Neuronal stem cell (in vitro differentiated cells): Measurements from ENCODE around the gene ADCY2.

ENCODE experiments used
- DNase-seq: peaks from one replicate; pipeline ENCODE4 v3.0.0-alpha.2; 2013; ENCODE audit warnings: low spot score
- H2AFZ ChIP-seq: one replicate; pipeline ENCODE4 v1.6.1; 2013; ENCODE audit warnings: mild to moderate bottlenecking, low read length, inconsistent platforms
- H2AK5ac ChIP-seq: 2 replicates; pipeline ENCODE4 v1.6.1; 2013; ENCODE audit warnings: low read depth, mild to moderate bottlenecking, inconsistent platforms, low read length, moderate library complexity, mixed read lengths
- H2BK120ac ChIP-seq: 2 replicates; pipeline ENCODE4 v1.6.1; 2013; ENCODE audit warnings: low read depth, mild to moderate bottlenecking, inconsistent platforms, low read length, moderate library complexity, mixed read lengths
- H2BK12ac ChIP-seq: one replicate; pipeline ENCODE4 v1.6.1; 2013; ENCODE audit warnings: low read length, inconsistent platforms
- H2BK15ac ChIP-seq: 2 replicates; pipeline ENCODE4 v1.6.1; 2013; ENCODE audit warnings: mild to moderate bottlenecking, low read length, inconsistent platforms, mixed read lengths
- H2BK5ac ChIP-seq: one replicate; pipeline ENCODE4 v1.6.1; 2013; ENCODE audit warnings: inconsistent platforms, mild to moderate bottlenecking, low read length, moderate library complexity
- H3K14ac ChIP-seq: one replicate; pipeline ENCODE4 v1.6.1; 2013; ENCODE audit warnings: low read length, inconsistent platforms
- H3K18ac ChIP-seq: 2 replicates; pipeline ENCODE4 v1.6.1; 2013; ENCODE audit warnings: low read length, inconsistent platforms
- H3K23ac ChIP-seq: 2 replicates; pipeline ENCODE4 v1.6.1; 2013; ENCODE audit warnings: low read depth, mild to moderate bottlenecking, mixed read lengths, low read length, inconsistent platforms; ENCODE audit not compliant: poor library complexity
- H3K27ac ChIP-seq: replicated peaks from 3 replicates; pipeline ENCODE4 v1.5.1; 2013; ENCODE audit warnings: low read length, inconsistent platforms
- H3K27me3 ChIP-seq, 3 experiments: 2 replicates each; pipeline ENCODE4 v1.6.1; 2013; ENCODE audit warnings: low read length in 3 of 3, mild to moderate bottlenecking in 2 of 3, inconsistent platforms in 1 of 3, low read depth in 1 of 3, mixed read lengths in 1 of 3, moderate library complexity in 1 of 3; ENCODE audit not compliant: control insufficient read depth in 3 of 3, insufficient read depth in 3 of 3
- H3K36me3 ChIP-seq, 2 donors: replicated peaks in 1 of 2; 2 replicates each; pipeline ENCODE4 v1.6.1; 2013; ENCODE audit warnings: low read length in 2 of 2; ENCODE audit not compliant: control insufficient read depth in 2 of 2, insufficient read depth in 2 of 2
- H3K4ac ChIP-seq: 2 replicates; pipeline ENCODE4 v1.6.1; 2013; ENCODE audit warnings: inconsistent platforms, mild to moderate bottlenecking, low read length, moderate library complexity
- H3K4me1 ChIP-seq, 2 donors: 1 replicate in 1 of 2; 2 replicates in 1 of 2; pipeline ENCODE4 v1.6.1; 2013; ENCODE audit warnings: low read length in 2 of 2, low read depth in 1 of 2; ENCODE audit not compliant: control insufficient read depth in 2 of 2, insufficient read depth in 1 of 2
- H3K4me2 ChIP-seq: one replicate; pipeline ENCODE4 v1.6.1; 2013; ENCODE audit warnings: mild to moderate bottlenecking, low read length, inconsistent platforms; ENCODE audit not compliant: insufficient read depth, poor library complexity, severe bottlenecking
- H3K4me3 ChIP-seq, 2 donors: 2 replicates each; pipeline ENCODE4 v1.5.1; 2013; ENCODE audit warnings: low read length in 2 of 2, mild to moderate bottlenecking in 2 of 2, inconsistent platforms in 1 of 2, moderate library complexity in 1 of 2
- H3K79me1 ChIP-seq: one replicate; pipeline ENCODE4 v1.6.1; 2013; ENCODE audit warnings: low read depth, mild to moderate bottlenecking, inconsistent platforms, low read length, moderate library complexity
- H3K9ac ChIP-seq: one replicate; pipeline ENCODE4 v1.6.1; 2013; ENCODE audit warnings: mild to moderate bottlenecking, low read depth, low read length, inconsistent platforms; ENCODE audit not compliant: poor library complexity
- H3K9me3 ChIP-seq, 2 donors: replicated peaks in 1 of 2; 2 replicates each; pipeline versions ENCODE3 to v1.6.1; 2013; ENCODE audit warnings: low read length in 2 of 2, mild to moderate bottlenecking in 2 of 2, inconsistent platforms in 1 of 2, low read depth in 1 of 2, mixed read lengths in 1 of 2, moderate library complexity in 1 of 2; ENCODE audit not compliant: control insufficient read depth in 2 of 2, insufficient read depth in 1 of 2
- H4K8ac ChIP-seq: one replicate; pipeline ENCODE4 v1.6.1; 2013; ENCODE audit warnings: low read depth, mild to moderate bottlenecking, inconsistent platforms, low read length, moderate library complexity
- H4K91ac ChIP-seq: one replicate; pipeline ENCODE4 v1.6.1; 2013; ENCODE audit warnings: low read length, low read depth, mild to moderate bottlenecking, inconsistent platforms; ENCODE audit not compliant: poor library complexity
- WGBS, 2 donors: extraction: QIAGEN DNeasy Blood & Tissue Kit; methylation state at CpG; one replicate each; pipeline ENCODE4 v1.1.7; 2013; ENCODE audit warnings: missing lambda C conversion rate in 2 of 2, mixed read lengths in 1 of 2; ENCODE audit not compliant: insufficient read length in 2 of 2, insufficient replicate concordance in 1 of 2; ENCODE audit errors: extremely low coverage in 2 of 2; 5-methylcytosine and 5-hydroxymethylcytosine counted together

Gene ADCY2

DNA sequence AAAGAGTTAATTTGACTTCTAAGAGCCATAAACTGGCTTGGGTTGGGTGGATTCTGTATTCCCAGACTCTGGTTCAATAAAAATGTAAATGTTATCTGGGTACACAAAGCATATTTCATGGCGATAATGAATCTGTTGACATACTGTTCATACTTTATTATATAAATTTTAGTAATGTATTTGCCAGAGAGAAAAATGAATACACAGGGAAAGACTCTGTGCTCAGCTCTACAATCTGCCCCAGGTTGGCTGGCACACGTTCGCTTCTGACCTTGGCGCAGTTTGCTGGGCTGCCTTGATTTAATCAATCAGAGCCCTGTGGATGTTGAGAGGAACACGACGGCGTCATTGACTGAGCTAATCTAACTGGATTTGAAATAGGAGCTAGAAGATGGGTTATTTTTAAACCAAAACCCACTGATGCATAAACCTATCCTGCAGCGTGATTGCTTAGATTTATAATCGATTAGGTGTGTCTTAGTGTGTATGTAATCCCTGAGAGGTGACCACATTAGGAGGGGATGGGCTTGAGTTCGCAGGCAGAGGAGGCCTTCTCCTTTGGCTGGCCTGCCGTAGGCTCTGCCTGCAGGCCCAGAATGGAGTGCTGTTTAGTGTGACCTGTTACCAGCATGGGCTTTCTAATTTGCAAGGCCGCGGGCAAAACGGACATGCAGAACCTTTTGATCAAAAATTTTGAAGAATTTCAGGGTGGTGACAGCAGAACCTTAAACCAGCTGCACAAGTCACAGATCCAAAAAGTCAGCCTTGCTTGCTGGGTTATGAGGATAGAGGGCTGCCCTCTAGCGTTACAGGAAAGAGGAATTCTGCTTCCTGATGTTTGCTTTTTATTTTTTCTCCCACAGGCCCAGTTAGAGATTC, 3.9 kb upstream of the ADCY2 start:
- peak; percentile 36 for DNase-seq

GRCh38 chr5:7392693-7393024, 3.3 kb upstream of the ADCY2 start:
- no CpG with 5 or more reads among the region's 3 CpGs for WGBS, 2 donors
- no peak overlapping the region for H2BK120ac ChIP-seq
- no peaks in the 10 kb centered on the region for H3K9me3 ChIP-seq

More for the DNA sequence above, 3.9 kb upstream of the ADCY2 start:
- no peaks in the 10 kb centered on the region for H3K36me3 ChIP-seq
- H3K4ac ChIP-seq: no peak overlapping the region
- peak overlapping the region; percentile 87 for H2AFZ ChIP-seq
- no CpG with 5 or more reads among the region's 15 CpGs for WGBS, 2 donors
- H3K9ac ChIP-seq: no peak overlapping the region
- H3K27ac ChIP-seq: no peak overlapping the region
- no peak overlapping the region for H3K23ac ChIP-seq
- H3K4me2 ChIP-seq: no peak overlapping the region
- H2BK5ac ChIP-seq: no peak overlapping the region
- H4K8ac ChIP-seq: no peak overlapping the region
- no peak overlapping the region for H4K91ac ChIP-seq
- no peaks in the 10 kb centered on the region for H3K79me1 ChIP-seq
- H2BK12ac ChIP-seq: no peak overlapping the region
- H2BK120ac ChIP-seq: no peak overlapping the region
- peaks cover 0 to 1% of the 10 kb centered on the region in 2 donors for H3K4me1 ChIP-seq
- no peak overlapping the region for H3K4me3 ChIP-seq
- H3K18ac ChIP-seq: peak overlapping the region; percentile 36
- H3K27me3 ChIP-seq: peaks cover 0 to 9% (median 0%) of the 10 kb centered on the region in 3 experiments
- no peak overlapping the region for H2BK15ac ChIP-seq
- no peak overlapping the region for H3K14ac ChIP-seq
- no peaks in the 10 kb centered on the region for H3K9me3 ChIP-seq
- no peak overlapping the region for H2AK5ac ChIP-seq

GRCh38 chr5:7393921-7394799, 1.8 kb upstream of the ADCY2 start:
- no peak for DNase-seq
- Histone ChIP-seq H3K14ac (no peak overlapping the region), H2AFZ (peak overlapping the region; percentile 42), H3K27me3 (peaks cover 0 to 9% (median 0%) of the 10 kb centered on the region in 3 experiments), H3K9ac (no peak overlapping the region), H3K27ac (no peak overlapping the region), H2BK15ac (peak overlapping the region; percentile 97), H3K4me2 (no peak overlapping the region), H2BK5ac (no peak overlapping the region), H4K91ac (no peak overlapping the region), H3K36me3 (no peaks in the 10 kb centered on the region), H3K4me3 (no peak overlapping the region), H3K79me1 (no peaks in the 10 kb centered on the region), H3K4me1 (peaks cover 0 to 1% of the 10 kb centered on the region in 2 donors), H3K9me3 (no peaks in the 10 kb centered on the region), H3K4ac (no peak overlapping the region), H2AK5ac (peak overlapping the region; percentile 4), H3K18ac (peak overlapping the region; percentile 79), H2BK12ac (no peak overlapping the region), H2BK120ac (no peak overlapping the region), H4K8ac (no peak overlapping the region), H3K23ac (no peak overlapping the region)
- WGBS, 2 donors: no CpG with 5 or more reads among the region's 14 CpGs

More at GRCh38 chr5:7392693-7393024, 3.3 kb upstream of the ADCY2 start:
- H3K4me2 ChIP-seq: no peak overlapping the region
- no peak overlapping the region for H3K18ac ChIP-seq
- no peaks in the 10 kb centered on the region for H3K79me1 ChIP-seq
- H3K4me1 ChIP-seq: peaks cover 0 to 1% of the 10 kb centered on the region in 2 donors
- H3K23ac ChIP-seq: no peak overlapping the region
- H4K8ac ChIP-seq: no peak overlapping the region
- H3K14ac ChIP-seq: no peak overlapping the region
- no peak overlapping the region for H2BK12ac ChIP-seq
- H3K4me3 ChIP-seq: no peak overlapping the region
- H3K36me3 ChIP-seq: no peaks in the 10 kb centered on the region
- H3K27ac ChIP-seq: no peak overlapping the region
- H2AFZ ChIP-seq: peak overlapping the region; percentile 87
- H2BK5ac ChIP-seq: no peak overlapping the region
- no peak overlapping the region for H3K9ac ChIP-seq
- peaks cover 0 to 9% (median 0%) of the 10 kb centered on the region in 3 experiments for H3K27me3 ChIP-seq
- no peak overlapping the region for H3K4ac ChIP-seq
- no peak for DNase-seq
- no peak overlapping the region for H2BK15ac ChIP-seq
- H2AK5ac ChIP-seq: no peak overlapping the region
- H4K91ac ChIP-seq: no peak overlapping the region
